Superior temporal gyrus (tissue), 1 donor: Measurements from ENCODE around the gene SLC35E4.
A peak's percentile ranks its signal among the peaks of the same experiment; 100 is the strongest.
"Not testable (repeated sequence)": the region's sequence is repeated elsewhere in the genome, so short reads cannot be mapped to it uniquely, and the experiment has no call there.

Source experiments
- DNase-seq: peaks from one replicate; pipeline ENCODE4 v3.0.0-alpha.2; 2016; ENCODE audit errors: extremely low spot score

The SLC35E4 gene

GRCh38 chr22:30635273-30636225, at the start of gene SLC35E4:
Gene SLC35E4 (plus strand): TSS chr22:30635781. CDS start chr22:30636451, 670 bp downstream.
- DNase-seq = peak; percentile 86

GRCh38 chr22:30586414-30586813, 49.2 kb upstream of the SLC35E4 start:
- DNase-seq = no peak

- peak; percentile 27 for DNase-seq
Observed at GRCh38 chr22:30591191-30591587, 44.4 kb upstream of the SLC35E4 start.

- DNase-seq = peak; percentile 99
Observed at GRCh38 chr22:30591588-30592359, 43.8 kb upstream of the SLC35E4 start, which contains the start of gene PES1. Gene PES1 (minus strand): TSS chr22:30591910. CDS start chr22:30591833, 77 bp downstream.

- not testable (repeated sequence) for DNase-seq
Observed at GRCh38 chr22:30592360-30592713, 43.2 kb upstream of the SLC35E4 start.

DNA sequence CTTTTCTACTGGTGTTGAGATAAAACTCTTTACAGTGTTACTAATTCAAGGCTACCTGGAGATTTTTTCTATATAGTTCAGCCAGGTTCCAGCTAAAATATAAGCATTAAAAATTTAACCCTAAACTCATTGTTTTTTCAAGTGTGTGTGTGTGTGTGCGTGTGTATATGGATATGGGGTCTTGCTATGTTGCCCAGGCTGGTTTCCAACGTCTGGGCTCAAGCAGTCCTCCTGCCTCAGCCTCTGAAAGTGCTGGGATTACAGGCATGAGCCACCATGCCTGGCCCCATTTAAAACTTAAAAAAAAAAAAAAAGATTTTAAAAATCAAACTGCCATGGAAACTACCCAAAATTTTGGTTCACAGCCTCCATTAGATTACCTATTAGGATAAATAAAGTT, 39.4 kb upstream of the SLC35E4 start:
- DNase-seq = no peak

DNA sequence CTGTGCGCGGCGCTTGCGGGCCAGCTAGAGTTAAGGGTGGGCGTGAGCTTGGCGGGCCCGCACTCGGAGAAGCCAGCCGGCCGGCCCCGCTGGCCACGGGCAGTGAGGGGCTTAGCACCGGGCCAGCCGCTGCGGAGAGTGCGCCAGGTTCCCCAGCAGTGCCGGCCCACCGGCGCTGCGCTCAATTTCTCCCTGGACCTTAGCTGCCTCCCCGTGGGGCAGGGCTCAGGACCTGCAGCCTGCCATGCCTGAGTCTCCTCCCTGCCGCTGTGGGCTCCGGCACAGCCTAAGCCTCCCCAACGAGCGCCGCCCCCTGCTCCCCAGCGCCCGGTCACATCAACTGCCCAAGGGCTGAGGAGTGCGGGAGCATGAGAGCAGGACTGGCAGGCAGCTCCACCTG, 38.7 kb upstream of the SLC35E4 start:
- no peak for DNase-seq

DNA sequence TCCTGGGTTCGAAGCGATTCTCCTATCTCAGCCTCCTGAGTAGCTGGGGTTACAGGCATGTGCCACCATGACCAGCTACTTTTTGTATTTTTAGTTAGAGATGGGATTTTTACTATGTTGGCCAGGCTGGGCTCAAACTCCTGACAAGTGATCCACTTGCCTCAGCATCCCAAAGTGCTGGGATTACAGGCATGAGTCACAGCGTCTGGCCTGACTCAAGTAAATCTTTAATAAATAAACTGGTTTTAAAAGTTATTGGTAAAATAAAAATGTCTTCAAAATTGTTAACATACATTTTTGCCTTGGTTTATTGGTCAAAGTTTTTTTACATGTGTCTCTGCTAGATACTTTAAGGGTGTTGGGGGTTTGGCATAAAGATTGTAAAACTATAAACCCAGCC, 36.6 kb upstream of the SLC35E4 start:
- DNase-seq = no peak

DNA sequence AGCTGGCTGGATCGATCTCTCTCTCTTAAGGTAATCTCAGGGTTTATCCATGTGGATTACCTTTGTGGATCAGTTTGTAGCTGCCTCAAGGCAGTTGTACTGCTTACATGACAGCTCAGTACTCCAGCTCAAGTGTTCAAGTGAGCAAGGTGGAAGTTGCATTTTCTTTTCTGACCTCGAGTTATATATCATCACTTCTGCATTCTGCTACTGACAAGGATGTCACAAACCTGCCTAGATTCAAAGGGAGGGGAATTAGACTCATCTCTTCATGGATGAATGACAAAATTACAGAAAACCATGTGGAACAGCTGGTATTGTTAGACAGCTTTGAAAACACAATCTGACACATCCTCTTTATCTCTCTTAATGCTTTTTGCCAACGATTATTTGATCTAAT, 34.7 kb upstream of the SLC35E4 start:
- DNase-seq = no peak

DNA sequence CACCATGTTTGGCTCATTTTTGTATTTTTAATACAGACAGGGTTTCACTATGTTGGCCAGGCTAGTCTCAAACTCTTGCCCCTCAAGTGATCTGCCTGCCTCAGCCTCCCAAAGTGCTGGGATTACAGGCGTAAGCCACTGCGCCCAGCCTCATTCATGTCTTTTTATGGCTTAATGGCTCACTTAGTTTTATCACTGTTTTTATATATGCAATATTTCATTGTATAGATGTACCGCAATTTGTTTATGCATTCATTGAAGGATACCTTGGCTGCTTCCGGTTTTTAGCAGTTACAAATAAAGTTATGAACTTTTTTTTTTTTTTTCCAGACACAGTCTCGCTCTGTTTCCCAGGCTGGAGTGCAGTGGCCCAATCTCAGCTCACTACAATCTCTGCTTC, 34.1 kb upstream of the SLC35E4 start:
- no peak for DNase-seq

DNA sequence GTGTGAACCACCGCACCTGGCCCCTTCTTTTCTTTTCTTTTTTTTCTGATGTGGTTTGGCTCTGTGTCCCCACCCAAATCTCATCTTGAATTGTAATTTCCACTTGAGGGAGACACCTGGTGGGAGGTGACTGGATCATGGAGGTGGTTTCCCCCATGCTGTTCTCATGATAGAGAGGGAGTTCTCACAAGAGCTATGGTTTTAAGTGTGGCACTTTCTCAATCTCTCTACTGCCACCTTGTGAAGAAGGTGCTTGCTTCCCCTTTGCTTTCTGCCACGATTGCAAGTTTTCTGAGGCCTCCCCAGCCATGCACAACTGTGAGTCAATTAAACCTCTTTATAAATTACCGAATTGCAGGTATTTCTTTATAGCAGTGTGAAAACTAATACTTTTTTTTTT, 33.5 kb upstream of the SLC35E4 start:
- DNase-seq = peak; percentile 55

- no peak for DNase-seq
Observed at GRCh38 chr22:30603801-30604200, 31.8 kb upstream of the SLC35E4 start.

GRCh38 chr22:30604723-30605122, 30.9 kb upstream of the SLC35E4 start:
- DNase-seq = no peak

DNA sequence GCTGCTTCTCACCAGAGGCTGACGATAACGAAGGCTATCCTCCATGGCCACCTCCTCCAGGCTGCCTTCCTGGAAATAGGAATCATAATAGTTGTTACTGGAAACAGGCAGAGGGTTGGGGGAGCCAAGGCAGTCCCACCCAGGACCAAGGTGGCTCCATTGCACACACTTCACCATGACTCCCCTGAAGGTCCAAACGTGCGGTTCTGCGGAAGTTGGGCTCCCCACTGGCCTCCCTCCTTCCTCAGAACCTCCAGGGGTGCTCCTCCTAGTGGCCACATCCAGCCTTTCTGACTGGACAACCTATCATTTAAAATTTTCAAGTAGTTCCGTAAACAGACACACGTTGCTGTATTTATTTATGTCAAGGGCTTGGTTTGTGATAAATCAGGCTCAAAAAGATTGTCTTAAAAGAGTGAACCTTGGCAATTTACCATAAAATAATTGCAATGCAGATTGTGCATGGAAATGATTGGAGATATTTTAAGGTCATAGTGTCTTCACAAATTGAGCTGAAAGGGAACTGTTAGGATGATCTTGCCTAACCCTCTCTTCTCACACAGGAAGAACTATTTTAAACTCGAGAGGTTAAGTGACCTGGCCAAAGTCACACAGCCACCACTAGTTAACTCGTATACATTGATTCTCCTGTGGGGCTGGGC, 30.0 kb upstream of the SLC35E4 start:
- peak; percentile 61 for DNase-seq

DNA sequence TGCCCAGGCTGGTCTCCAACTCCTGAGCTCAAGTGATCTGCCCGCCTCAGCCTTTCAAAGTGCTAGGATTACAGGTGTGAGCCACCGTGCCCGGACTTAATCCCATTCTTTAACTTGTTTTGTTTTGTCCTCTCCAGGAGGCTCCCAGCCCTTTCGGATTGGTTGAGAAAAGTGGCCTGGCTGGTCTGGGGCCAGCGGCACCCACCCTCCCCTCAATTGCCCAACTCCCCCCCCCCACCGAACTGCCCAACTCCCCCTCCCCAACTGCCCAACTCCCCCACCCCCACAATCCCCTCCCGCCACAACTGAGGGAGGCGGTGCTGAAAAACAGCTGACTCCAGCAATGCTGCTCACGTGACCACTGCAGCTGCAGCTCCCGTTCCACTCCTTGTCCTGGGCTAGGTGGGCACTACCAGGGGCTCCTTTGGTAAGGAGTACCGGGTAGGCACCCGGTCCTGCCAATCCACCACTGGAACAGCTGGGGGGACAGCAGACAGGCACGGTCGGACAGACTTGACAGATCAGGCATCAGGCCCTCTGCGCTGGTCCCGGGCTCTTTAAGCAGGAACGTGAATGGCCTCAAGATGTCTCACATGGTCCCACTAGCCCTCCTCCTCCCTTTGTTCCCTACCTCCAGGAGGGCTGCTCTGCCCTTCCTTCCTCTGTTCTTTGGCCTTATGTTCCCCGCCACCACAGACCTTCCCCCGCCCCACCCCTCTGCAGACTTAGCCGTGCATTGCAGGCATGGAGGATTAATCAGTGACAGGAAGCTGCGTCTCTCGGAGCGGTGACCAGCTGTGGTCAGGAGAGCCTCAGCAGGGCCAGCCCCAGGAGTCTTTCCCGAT, 28.9 kb upstream of the SLC35E4 start, which contains the start of gene TCN2:
TSS of gene TCN2 (plus strand) at position 720 of the 845 bp plus-strand sequence. CDS start 158 bp downstream, outside the sequence.
- peak; percentile 84 for DNase-seq

DNA sequence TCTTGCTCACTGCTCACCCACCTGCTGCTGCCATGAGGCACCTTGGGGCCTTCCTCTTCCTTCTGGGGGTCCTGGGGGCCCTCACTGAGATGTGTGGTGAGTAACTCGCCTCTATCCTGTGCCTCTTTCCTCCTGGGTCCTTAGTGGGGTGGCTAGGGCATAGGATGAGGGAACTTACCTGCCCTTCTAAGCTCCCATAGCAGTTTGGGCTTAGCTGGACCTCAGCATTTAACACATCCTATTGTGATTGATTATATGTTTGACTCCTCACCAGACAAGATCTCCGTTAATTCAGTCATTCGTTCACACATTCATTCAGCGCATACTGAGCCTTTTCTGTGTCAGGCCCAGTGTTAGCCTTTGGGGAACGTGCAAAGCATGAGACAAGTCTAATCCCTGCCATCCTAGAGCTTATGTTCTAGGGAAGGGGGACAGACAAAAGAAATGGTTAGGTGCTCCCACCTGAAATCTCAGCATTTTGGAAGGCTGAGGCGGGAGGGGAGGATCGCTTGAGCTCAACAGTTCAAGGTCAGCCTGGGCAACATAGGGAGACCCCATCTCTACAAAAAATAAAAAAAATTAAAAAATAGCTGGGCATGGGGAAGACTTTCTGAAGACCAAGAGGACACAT, 28.2 kb upstream of the SLC35E4 start:
- DNase-seq = no peak

GRCh38 chr22:30607939-30608338, 27.6 kb upstream of the SLC35E4 start:
- no peak for DNase-seq

- DNase-seq = no peak
Observed at GRCh38 chr22:30609260-30610185, 26.1 kb upstream of the SLC35E4 start.

GRCh38 chr22:30610299-30610698, 25.3 kb upstream of the SLC35E4 start:
- DNase-seq = peak; percentile 27
